Fibroblast of skin of left quadriceps (primary cell): ENCODE measurements around the gene SRGAP2.
A peak's percentile ranks its signal among the peaks of the same experiment; 100 is the strongest.
"Not testable (repeated sequence)": the region's sequence is repeated elsewhere in the genome, so short reads cannot be mapped to it uniquely, and the experiment has no call there.

Experiments used
- DNase-seq, 2 experiments: peaks; one replicate each; pipeline ENCODE4 v3.0.0-alpha.2; 2013; ENCODE audit warnings: low read depth in 2 of 2

The SRGAP2 gene

GRCh38 chr1:206205569-206205968 lies 2.2 kb downstream of the SRGAP2 start:
- DNase-seq, result not testable (repeated sequence)

GRCh38 chr1:206210802-206211201 lies 7.5 kb downstream of the SRGAP2 start:
- not testable (repeated sequence) for DNase-seq

- DNase-seq, result not testable (repeated sequence)
Observed at GRCh38 chr1:206215600-206216392, 12.5 kb downstream of the SRGAP2 start.

DNA sequence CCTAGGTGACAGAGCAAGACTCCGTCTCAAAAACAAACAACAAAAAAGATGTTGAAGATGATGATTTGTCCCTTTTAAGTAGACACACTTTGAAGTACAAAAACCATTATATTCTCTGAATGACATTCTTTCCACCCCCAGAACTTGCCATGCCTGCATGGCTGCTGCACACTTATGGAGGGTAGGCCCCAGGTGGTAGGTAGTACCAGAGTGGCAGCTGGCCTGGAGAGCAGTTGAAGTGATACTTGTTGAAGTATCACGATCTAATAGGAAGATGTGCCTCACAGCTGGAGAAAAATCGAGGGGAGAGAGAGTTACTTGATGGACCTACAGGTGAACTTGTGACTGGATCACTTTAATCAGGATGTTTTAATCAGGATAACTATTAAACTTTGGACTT lies 14.9 kb downstream of the SRGAP2 start:
- DNase-seq, result not testable (repeated sequence)

- not testable (repeated sequence) for DNase-seq
Observed at GRCh38 chr1:206218765-206219164, 15.4 kb downstream of the SRGAP2 start.

GRCh38 chr1:206219514-206220331 lies 16.4 kb downstream of the SRGAP2 start:
- not testable (repeated sequence) for DNase-seq

GRCh38 chr1:206220332-206221000 lies 17.1 kb downstream of the SRGAP2 start:
- not testable (repeated sequence) for DNase-seq

DNA sequence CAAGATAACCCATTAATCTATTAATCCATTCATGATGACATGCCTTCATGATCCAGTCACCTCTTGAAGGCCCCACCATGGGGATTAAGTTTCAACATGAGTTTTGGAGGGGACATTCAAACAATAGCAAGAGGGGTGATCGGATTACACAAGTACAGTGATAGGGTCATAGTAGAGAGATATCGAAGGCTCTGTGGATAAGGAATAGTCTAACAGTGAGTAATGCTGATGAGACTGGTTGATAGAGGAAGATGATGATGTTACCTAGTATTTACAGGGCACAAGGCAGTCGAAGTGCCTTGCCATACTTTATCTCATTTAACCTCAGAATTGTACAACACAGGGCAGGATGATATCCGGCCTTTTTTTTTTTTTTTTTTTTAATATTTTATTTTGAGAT lies 18.2 kb downstream of the SRGAP2 start:
- not testable (repeated sequence) for DNase-seq

- DNase-seq, result not testable (repeated sequence)
Observed at GRCh38 chr1:206224190-206224776, 20.9 kb downstream of the SRGAP2 start.

DNA sequence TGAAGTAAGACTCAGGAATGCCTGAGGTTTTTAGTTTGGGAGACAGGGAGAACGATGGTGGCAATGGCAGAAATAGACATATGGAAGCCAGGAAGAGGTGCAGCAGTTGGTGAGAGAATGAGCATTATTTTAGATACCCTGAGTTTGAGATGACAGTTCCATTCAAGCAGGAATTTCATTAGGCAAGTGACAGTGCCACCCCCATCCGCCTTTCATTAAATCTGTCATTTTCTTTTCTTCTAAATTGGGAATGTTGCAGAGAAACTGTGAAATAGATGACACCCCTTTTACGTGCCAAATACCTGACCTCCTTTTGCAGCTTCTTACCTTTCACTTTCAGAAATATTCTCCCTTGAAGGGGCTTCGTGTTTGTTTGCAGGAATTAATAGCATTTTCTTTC lies 22.0 kb downstream of the SRGAP2 start:
- DNase-seq, result not testable (repeated sequence)

GRCh38 chr1:206226886-206227285 lies 23.5 kb downstream of the SRGAP2 start:
- not testable (repeated sequence) for DNase-seq

DNA sequence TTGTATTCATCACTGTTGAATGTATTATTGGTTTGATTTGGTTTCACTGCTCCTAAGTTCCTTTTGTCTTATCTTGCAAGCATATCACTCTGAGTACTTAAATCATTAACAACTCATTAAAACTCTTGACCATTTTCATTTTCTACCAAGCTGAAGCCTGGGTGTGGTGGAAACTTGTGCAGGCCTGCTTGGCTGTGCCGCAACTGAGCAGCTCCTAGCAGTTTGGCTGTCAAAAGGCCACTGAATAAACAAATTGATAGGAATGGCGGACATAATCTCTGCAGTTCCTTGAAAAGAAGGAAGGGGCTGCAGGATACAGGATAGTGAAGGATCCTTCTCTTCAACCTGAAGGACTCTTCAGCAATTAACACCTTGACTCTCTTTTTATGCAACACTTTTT lies 25.9 kb downstream of the SRGAP2 start:
- DNase-seq, result not testable (repeated sequence)

DNA sequence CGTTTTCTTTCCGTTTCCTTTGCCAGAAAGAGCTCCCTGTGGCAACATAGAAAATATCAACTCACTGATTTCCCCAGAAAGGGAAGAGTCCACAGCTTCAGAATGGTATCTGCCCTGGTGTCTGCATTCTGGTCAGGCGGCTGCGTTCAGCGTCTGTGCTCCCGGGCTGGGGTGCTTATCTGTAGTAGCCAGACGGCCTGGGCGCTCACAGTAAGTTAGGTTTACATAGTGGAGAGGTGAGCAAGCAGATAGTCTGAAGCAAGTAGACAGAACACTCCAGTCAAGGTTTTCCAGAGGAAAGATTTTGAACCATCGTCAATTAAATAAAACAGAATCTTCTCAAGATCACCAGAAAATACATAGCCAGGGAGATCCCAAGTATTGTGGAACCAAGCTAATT lies 28.6 kb downstream of the SRGAP2 start:
- not testable (repeated sequence) for DNase-seq

- not testable (repeated sequence) for DNase-seq
Observed at GRCh38 chr1:206232970-206233645, 29.8 kb downstream of the SRGAP2 start.

- DNase-seq, result not testable (repeated sequence)
Observed at GRCh38 chr1:206234189-206234916, 31.0 kb downstream of the SRGAP2 start.

- not testable (repeated sequence) for DNase-seq
Observed at GRCh38 chr1:206235190-206235589, 31.8 kb downstream of the SRGAP2 start.

- peak; percentile 20 to 29 for DNase-seq
Observed at GRCh38 chr1:206240288-206240687, 36.9 kb downstream of the SRGAP2 start.

GRCh38 chr1:206243335-206243734 lies 40.0 kb downstream of the SRGAP2 start:
- not testable (repeated sequence) for DNase-seq

- DNase-seq, result not testable (repeated sequence)
Observed at GRCh38 chr1:206245479-206245878, 42.1 kb downstream of the SRGAP2 start.

GRCh38 chr1:206246129-206246886 lies 43.0 kb downstream of the SRGAP2 start:
- not testable (repeated sequence) for DNase-seq
